Kidney epithelial cell (primary cell): ENCODE measurements around the gene EHD3. TPM values are rescaled to one million over a fixed set of nuclear protein-coding genes. Genes with fewer than 3 reads are reported as not detected.

Source experiments
- DNase-seq: peaks from one replicate; pipeline ENCODE4 v3.0.0-alpha.2; 2010; ENCODE audit warnings: low read depth
- H3K27me3 ChIP-seq: 2 replicates; pipeline ENCODE4 v1.6.0; 2011; ENCODE audit warnings: low read length; ENCODE audit not compliant: control insufficient read depth, insufficient read depth
- H3K36me3 ChIP-seq: 2 replicates; pipeline ENCODE4 v1.5.1; 2011; ENCODE audit warnings: low read length; ENCODE audit not compliant: control insufficient read depth, insufficient read depth
- H3K4me3 ChIP-seq: 2 replicates; pipeline ENCODE4 v1.5.1; 2011; ENCODE audit warnings: low read depth, mild to moderate bottlenecking, control low read depth, low read length
- CTCF ChIP-seq: IDR thresholded peaks from 2 replicates; pipeline ENCODE4 v1.5.1; 2011; ENCODE audit warnings: mild to moderate bottlenecking, moderate library complexity, low read length, control low read depth, inconsistent platforms; ENCODE audit not compliant: insufficient read depth, poor library complexity, severe bottlenecking
- total RNA-seq: library from RNA; depleted of rRNA; stranded (reverse); fragments of >200 nt; gene quantifications from 2 replicates; pipeline ENCODE4 v1.2.3, GENCODE V29; 2015

Gene EHD3
- total RNA-seq, 1 donor from 2014 or later, result 11.4 TPM

- TF ChIP-seq CTCF, result no peak
- Histone ChIP-seq H3K36me3 (no peaks in the 10 kb centered on the region), H3K4me3 (no peak overlapping the region), H3K27me3 (no peaks in the 10 kb centered on the region)
- no peak for DNase-seq
Observed at GRCh38 chr2:31233231-31233630, 721 bp upstream of the EHD3 start.

GRCh38 chr2:31234683-31235503 is 941 bp downstream of the EHD3 start:
- H3K36me3 ChIP-seq, result no peaks in the 10 kb centered on the region
- no peaks in the 10 kb centered on the region for H3K27me3 ChIP-seq
- no peak for DNase-seq
- peak overlapping the region; percentile 65 for H3K4me3 ChIP-seq
- no peak for TF ChIP-seq CTCF

GRCh38 chr2:31235504-31235902 is 1.6 kb downstream of the EHD3 start:
- no peaks in the 10 kb centered on the region for H3K27me3 ChIP-seq
- TF ChIP-seq CTCF, result no peak
- peak; percentile 70 for DNase-seq
- H3K4me3 ChIP-seq, result no peak overlapping the region
- H3K36me3 ChIP-seq, result no peaks in the 10 kb centered on the region

- Histone ChIP-seq H3K36me3 (no peaks in the 10 kb centered on the region), H3K27me3 (no peaks in the 10 kb centered on the region), H3K4me3 (no peak overlapping the region)
- no peak for TF ChIP-seq CTCF
- no peak for DNase-seq
Observed at GRCh38 chr2:31236433-31237205, 2.7 kb downstream of the EHD3 start.

- TF ChIP-seq CTCF, result no peak
- Histone ChIP-seq H3K27me3 (no peaks in the 10 kb centered on the region), H3K36me3 (no peaks in the 10 kb centered on the region), H3K4me3 (no peak overlapping the region)
- no peak for DNase-seq
Observed at GRCh38 chr2:31237348-31238017, 3.5 kb downstream of the EHD3 start.
